HG03108 (cell line): Measurements from ENCODE around the gene ALKBH8.
A peak's percentile ranks its signal among the peaks of the same experiment; 100 is the strongest.
"Not testable (repeated sequence)": the region's sequence is repeated elsewhere in the genome, so short reads cannot be mapped to it uniquely, and the experiment has no call there.

ENCODE experiments used
- ATAC-seq: cut with Tn5 transposase; IDR thresholded peaks from one replicate; pipeline ENCODE4 v1.9.1; 2021; ENCODE audit warnings: moderate library complexity; ENCODE audit not compliant: unreplicated experiment

Gene ALKBH8

GRCh38 chr11:107565219-107565937, at the start of gene ALKBH8:
Gene ALKBH8, minus strand, starts transcription at chr11:107565735. Its CDS starts 4,842 bp downstream, at chr11:107560893.
- peak; percentile 71 for ATAC-seq

DNA sequence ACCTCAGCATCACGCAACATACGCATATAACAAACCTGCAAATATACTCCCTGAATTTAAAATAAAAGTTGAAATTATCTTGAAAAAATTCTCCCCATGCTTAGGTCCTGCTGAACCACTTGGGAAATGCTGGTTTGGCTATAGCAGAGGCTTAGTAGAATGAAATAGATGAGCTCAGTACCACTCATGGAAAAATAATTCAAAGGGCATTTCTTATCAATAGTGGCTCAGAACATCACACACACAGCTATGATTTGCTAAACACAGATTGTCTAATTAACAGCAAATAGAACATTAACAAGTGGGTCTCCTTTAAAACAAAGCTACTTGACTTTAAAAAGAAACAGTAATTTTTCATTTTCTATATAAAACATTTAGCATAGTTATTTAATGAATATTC, 46.9 kb upstream of the ALKBH8 start:
- no peak for ATAC-seq

DNA sequence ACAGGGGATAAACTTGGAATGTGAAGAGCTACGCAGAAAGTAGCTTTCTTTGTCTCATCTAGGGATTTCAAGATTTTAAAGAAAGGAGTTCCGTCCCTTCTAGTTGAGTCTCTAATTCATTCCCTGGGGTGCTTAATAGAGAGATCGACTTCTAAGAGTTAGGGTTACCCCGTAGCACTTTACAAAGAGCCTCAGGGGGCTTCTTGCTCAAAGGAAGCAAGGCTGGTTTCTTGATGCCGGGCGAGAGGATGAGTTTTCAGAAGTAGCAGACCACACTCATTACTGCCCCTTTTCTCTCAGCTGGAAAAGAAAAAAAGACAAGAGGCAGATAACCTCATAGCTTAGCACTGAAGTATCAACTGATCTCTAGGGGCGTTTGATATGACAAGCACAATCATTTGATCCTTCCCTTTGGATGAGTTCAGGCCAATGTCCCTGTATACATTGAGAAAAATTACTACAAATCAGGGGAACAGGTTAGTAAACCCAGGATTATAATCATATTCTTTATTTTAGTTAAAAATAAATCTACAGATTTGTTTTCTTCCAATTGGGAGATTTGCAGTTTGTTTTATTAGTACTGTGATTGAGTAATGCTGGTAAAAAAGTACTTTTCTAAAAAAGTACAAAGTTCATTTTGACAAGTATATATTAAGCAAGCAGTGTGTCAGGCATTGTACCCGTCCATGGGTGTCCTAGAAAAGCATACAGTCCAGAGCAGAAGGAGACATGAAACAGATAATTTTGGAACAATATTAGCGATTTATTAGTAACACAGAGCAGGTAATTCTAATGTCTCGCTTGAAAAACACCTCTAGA, 44.1 kb upstream of the ALKBH8 start:
- no peak for ATAC-seq

DNA sequence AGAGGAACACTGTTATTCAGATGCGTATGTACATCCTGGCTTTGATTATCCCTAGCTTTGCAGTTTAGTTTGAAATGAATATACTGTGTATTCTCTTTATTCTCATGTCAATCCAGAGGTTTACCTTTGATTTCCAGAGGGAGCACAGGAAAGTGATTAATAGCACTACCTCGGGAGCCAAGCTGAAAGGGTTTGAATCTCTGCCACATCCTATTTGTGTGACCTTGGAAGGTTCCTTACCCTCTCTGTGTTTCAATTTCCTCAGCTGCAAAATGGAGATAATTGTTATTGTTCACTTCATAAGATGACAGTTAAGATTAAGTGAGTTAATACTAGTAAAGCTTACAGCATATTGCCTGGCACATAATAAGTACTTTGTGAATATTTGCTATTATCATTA, 43.3 kb upstream of the ALKBH8 start:
- no peak for ATAC-seq

- ATAC-seq, result no peak
Measured at GRCh38 chr11:107606141-107606540, 40.6 kb upstream of the ALKBH8 start.

GRCh38 chr11:107605061-107606006, 39.8 kb upstream of the ALKBH8 start:
- no peak for ATAC-seq

DNA sequence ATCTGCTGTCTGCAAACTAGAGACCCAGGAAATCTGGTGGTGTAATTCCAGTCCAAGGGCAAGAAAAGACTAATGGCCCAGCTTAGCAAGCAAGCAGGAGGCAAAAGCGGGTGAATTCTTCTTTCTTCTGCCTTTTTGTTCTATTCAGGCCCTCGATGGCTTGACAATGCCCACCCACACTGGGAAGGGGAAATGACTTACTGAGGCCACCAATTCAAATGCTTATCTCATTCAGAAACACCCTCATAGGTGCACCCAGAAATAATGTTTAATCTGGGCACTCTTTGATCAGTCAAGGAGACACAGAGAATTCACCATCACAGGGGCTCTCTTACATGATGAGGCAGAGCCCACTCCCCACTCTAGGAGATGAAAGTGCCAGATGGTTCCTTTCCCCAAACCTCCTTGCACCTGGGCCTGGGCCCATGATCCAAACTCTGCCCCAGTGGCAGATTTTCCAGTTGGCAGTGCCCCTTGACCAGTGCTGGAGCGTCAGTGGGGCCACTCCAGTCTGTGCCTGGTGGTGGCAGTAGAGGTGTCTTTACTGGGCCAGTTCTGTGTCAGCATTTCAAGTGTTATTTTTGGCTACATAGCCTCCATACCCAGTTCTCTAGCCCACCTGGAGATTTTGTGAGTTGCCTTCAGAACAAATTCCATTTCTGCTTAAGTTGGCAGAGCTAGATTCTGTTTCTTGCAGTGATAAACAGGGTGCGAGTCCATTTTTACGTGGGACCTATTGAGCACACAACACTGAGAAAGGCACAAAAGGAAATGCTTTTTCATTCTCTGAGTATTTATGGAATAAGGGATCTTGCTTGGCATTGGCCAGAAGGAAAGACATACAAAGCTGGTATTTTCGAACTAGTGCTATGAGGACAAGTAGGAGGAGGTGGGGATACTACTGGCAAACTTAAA, 32.9 kb upstream of the ALKBH8 start:
- ATAC-seq, result peak; percentile 66

GRCh38 chr11:107594736-107595135, 29.2 kb upstream of the ALKBH8 start:
- ATAC-seq, result no peak

DNA sequence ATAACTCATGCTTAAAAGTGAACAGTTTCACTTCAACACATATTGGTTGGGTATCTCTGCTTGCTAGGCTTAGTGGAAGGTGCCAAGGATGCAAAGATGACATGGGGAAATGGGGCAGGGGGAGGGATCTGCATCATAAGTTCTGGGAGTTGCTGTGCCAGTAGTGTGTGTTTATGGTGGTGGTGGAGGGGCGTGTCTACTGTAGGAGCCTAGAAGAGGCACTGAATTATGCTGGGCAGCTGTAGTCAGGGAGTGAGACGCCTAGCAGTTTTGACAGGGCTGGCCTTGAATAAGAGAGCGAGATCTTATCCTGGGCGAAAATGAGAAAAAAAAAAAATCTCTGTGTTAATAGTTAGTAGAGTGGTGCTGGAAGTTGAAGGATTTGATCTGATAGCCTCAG, 28.4 kb upstream of the ALKBH8 start:
- no peak for ATAC-seq

DNA sequence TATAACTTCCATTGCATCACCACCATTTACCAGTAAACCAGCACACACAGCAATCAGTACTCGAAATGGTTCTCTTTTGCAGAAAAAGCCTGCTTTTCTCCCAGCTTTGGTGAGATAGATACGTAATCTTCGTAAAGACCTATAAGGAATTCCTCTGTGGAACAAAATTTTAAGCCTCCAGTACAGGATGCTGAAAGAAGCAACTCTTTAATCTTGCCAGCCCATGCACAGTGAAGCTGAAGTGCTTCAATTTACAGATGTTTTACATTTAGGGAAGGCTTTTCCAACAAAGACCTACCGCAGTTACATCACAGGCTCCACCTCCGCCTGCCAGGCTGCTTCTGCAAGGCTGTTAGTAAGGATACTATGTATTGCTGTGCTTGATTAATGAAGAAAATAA, 27.3 kb upstream of the ALKBH8 start:
- ATAC-seq, result no peak

GRCh38 chr11:107592231-107592590, 26.7 kb upstream of the ALKBH8 start:
- ATAC-seq, result no peak

- ATAC-seq, result peak; percentile 32
Measured at GRCh38 chr11:107591378-107592230, 26.1 kb upstream of the ALKBH8 start.

DNA sequence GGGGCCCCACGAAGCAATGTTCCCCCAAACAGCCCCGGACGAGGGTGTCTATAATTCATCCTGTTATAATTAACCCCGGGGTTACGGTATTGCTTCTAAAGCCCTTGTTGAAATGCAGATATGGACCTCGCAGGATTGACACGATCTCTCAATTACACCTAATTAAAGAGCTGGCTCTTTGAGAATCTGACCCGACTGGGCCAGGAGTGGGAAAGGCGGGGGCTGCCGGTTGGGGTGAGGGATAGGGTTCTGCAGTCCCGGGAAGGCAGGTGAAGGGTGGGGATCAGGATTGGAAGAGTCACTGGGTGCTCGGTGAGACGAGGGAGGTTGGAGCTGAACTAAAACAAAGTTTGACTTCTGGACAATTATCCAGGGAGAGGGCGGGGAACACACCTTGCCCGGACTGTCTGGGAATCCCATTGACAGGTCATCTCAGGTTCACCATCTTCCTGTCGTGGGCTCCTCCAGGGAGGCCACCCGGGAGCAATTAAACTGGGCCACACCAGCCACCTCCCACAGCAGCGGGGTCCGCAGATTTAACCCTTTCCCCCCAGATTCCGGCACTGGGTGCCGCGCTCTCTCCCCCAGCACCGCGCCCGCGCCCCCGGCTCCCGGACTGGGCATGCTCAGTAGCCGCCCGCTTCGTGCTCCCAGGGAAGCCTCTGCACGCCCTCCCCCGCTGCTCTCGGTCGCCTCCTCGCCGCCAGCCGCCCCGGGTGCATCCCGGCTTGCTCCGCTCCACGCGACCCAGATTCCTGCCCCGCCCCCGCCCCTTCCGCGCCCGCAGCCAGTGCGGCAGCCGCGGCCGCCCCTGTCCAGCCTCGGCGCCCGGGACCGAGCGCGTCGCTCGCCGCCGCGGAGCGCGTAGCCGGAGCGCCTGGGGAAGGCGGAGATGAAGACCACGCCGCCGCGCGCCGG, 25.2 kb upstream of the ALKBH8 start, which contains the start of gene ELMOD1:
TSS of gene ELMOD1 (plus strand) at position 688 of the 918 bp plus-strand sequence. CDS start 27,043 bp downstream, outside the sequence.
- ATAC-seq, result peak; percentile 48

GRCh38 chr11:107587306-107587979, 21.9 kb upstream of the ALKBH8 start:
- no peak for ATAC-seq

DNA sequence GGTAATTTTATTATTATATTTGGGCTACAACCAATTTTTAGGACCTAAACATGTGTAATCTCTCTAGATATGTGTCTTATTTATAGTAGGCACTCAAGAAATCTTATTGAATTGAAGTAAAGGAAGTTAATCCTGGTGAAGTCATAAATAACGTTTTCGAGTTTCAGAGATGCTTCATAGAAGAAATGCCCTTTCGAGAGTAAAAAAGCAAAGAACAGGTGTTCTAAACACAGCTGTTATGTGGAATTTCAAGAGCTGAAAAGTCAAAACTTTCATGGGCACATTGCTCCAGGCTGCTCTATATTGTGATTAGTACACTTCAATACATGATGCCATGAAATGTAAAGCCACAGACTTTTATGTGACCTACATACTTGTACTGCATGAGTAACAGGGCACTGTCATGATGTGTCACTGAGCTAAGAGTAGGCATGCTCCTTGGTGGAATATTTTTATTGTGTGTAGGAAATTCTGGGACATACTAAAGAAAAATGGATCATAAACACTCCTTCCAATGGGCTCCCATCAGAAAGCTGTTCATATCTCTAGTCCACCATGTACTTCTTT, 18.2 kb upstream of the ALKBH8 start:
- no peak for ATAC-seq

GRCh38 chr11:107581147-107581546, 15.6 kb upstream of the ALKBH8 start:
- no peak for ATAC-seq

GRCh38 chr11:107579169-107579568, 13.6 kb upstream of the ALKBH8 start:
- ATAC-seq, result not testable (repeated sequence)
